Activated CD4-positive, alpha-beta T cell treated with anti-CD3 and anti-CD28 coated beads, Interleukin-2, amount 50 U/mL, for 48 hours (primary cell): ENCODE results near the gene SLC8A2.
A peak's percentile ranks its signal among the peaks of the same experiment; 100 is the strongest.
"Not testable (repeated sequence)": the region's sequence is repeated elsewhere in the genome, so short reads cannot be mapped to it uniquely, and the experiment has no call there.

Source experiments
- DNase-seq, 2 experiments: peaks; one replicate each; pipeline ENCODE4 v3.0.0-alpha.2; 2020

Gene SLC8A2

DNA sequence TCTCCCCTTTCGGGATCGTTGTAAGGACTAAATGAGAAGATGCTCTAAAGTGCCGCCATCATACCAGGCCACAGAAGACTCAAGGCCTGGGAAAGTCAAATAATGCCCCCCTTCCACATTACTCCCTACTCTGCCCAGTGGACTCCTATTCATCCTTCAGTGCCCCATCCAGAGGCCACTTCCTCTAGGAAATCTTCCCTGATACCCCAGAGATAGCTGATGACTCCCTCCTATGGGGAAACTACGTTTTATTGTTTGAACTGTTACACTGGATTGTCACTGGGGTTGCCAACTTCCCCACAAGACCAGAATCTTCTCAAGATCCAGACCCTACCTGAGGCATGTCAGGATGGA, 66.5 kb downstream of the SLC8A2 start:
- DNase-seq, result no peak

DNA sequence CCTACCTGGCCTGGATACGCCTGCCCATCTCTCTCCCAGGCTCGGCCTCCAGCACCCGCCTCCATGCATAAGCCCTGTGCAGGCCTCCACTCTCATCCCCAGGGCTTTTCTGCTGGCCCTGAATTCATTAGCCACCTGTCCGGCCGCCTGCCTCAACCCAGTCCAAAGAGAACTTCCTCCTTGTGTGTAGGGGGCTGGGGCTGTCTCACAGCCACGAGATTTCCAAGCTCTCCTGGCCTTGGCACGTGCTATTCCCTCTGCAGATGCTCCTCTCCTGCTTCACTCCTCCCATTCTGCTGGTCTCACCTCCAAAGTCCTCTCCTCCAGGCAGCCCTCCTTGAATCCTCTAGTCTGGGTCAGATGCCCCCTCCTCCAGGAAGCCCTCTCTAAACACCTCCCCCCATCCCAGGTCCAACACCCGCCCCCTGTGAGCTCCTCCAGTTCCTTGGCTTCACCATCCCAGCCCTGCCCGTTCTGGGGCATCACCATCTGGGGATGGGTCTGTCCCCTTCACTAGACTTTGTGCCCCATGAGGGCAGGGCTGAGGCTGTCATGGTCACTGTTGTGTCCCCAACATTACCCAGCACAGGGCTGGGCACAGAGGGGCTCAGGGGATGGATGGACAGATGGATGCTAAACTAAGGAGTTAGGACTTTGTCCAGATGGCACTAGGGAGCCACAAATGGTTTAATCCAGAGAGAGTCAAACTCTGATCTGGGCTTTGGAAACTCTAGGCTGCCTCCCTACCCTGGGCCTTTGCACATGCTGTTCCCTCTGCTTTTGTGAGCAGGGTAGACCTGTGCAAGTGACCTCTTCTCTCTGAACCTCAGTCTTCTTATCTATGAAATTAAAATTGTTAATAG, 67.1 kb downstream of the SLC8A2 start:
- DNase-seq, result no peak

DNA sequence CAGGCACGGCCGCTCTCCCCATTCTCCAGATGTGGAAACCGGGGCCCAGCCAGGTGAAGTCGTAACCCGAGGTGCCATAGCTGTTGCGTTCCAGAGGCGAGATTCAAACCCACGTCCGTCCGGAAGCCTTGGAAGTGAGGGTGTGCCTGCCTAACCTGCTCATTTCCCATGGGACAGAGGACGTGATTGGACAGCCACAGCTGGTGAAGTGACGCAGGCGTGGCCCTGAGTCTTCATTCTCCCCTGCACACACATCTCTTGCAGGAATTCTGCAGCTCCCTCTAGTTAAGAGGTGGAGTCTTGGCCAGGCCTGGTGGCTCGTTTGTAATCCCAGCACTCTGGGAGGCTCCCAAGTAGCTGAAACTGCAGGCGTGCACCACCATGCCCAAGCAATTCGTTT, 69.2 kb downstream of the SLC8A2 start:
- DNase-seq, result no peak

DNA sequence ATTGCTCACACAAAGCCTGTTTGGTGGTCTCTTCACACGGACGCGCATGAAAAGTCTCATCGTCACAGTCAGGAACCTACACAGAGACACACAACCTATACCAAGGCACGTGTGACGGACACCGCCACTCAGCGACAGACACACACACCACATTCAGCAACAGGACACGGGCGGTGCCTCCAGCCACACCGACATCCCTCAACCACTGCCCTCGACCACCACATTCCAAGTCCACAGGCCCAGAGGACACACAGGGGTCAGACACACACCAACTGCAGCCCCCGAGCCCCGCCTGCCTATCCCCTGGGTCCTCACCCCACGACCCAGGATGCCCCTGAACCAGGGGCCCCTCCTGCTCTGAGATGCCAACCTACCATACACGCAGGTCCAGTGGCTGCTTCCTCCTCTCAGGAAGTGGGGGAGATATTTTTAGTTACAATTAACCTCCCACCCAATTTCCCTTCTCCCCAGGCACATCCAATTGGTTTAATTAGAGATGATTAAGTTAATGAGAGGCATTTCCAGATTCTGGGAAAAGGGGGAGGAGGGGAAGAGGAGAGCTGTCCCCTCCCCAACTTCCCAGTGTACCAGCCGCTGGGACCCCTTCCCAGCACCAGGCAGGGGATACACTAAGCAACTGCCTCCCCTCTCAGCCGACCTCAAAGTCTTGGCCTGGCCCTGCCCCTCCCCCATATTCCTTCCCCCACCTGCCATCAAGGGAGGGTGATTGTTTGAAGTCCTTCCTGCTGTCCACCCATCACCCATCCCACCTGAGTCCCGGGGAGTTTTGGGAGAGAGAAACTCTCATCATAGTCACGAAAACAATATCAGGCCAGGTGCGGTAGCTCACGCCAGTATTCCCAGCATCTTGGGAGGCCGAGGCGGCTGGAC, 72.7 kb downstream of the SLC8A2 start:
- DNase-seq, result no peak

DNA sequence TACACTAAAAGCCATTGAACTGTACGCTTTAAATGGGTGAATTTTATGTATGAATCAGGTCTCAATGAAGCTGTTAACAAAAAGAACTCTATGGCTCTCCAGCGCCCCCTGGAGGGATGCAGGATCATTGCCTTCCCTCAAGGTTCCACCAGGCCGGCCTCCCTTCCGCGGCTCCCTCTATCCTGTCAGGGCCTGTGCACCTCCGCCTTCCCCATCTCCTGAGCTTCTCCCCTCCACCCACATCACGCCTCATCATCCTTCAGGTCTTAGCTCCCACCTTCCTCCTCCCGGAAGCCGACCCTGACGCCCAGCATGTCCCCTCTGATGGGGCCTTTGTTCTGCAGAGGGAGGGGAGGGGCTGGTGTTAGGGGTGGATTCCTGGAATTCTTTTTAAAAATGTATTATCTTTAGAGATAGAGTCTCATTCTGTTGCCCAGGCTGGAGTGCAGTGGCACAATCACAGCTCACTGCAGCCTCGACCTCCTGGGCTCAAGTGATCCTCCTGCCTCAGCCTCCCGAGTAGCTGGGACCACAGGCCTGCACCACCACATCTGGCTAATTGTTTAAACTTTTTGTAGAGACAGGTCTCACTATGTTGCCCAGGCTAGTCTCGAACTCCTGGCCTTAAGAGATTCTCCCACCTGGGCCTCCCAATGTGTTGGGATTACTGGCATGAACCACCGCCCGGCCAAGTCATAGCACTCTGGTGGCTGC, 80.0 kb downstream of the SLC8A2 start:
- DNase-seq, result peak; percentile 87 to 91

DNA sequence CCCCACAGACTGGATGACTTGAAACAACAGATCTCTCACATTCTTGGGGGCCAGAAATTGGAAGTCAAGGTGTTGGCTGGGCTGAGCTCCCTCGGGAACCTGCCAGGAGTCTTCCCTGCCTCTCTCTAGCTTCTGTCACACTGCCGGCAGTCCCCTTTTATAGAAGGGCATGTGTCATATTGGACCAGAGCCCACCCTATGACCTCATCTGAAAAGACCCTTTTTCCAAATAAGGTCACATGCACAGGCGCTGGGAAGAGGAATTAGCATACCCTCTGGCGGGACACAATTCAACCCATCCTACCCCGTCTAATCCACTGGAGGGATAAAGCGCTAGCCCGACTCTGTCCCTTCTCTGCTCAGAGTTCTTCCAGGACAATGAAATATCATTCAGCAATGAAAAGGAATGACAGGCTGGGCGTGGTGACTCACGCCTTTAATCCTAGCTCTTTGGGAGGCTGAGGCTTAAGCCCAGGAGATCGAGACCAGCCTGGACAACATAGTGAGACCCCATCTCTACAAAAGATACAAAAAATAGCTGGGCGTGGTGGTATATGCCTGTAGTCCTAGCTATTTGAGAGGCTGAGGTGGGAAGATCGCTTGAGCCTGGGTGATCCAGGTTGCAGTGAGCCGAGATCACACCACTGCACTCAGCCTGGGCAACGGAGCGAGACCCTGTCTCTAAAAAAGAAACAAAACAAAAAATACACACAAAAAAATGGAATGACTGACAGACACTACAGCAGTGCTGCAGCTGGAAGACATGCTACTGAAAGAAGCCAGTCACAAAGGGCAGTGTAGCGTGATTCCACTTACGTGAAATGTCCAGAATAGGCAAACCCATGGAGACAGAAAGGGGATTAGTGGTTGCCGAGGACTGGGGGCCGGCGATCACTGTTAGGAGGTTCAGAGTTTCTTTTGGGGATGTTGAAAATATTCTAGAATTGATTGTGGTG, 80.9 kb downstream of the SLC8A2 start:
- no peak for DNase-seq

DNA sequence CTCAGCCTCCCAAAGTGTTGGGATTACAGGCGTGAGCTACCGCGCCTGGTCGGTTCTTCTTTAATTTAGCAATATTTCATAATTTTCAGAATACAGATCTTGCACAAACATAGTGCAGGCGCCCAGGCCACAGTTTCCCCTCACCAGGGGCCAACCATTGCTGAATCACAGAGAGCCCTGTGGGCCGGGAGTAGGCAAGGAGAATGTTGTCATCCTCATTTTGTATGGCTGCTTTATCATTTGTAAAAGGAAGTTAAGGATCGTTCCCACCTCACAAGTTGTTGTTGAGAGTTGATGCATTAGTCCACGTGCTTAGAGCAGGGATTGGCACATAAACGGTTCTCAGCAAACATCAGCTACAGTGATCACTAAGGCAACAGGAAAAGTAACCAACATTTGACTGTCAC, 82.5 kb downstream of the SLC8A2 start:
- DNase-seq, result no peak

DNA sequence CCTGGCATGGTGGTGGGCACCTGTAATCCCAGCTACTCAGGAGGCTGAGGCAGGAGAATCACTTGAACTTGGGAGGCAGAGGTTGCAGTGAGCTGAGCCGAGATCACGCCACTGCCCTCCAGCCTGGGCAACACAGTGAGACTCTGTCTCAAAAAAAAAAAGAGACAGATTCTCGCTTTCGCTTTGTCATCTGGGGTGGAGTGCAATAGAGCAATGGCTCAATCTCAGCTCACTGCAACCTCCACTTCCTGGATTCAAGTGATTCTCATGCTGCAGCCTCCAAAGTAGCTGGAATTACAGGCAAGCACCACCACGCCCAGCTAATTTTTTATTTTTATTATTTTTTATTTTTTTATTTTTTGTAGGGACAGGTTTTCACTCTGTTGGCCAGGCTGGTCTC, 83.0 kb downstream of the SLC8A2 start:
- DNase-seq, result not testable (repeated sequence)

DNA sequence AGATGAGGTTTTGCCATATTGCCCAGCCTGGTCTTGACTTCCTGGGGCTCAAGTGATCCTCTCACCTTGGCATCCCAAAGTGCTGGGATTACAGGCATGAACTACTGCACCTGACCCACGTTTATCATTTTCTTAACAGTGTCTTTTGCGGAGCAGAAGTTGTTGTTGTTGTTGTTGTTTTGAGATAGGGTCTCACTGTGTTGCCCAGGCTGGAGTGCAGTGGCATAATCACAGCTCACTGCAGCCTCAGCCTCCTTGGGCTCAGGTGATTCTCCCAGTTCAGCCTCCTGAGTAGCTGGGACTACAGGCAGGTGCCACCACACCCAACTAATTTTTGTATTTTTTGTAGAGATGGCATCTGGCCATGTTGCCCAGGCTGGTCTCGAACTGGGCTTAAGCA, 84.1 kb downstream of the SLC8A2 start:
- DNase-seq, result not testable (repeated sequence)

DNA sequence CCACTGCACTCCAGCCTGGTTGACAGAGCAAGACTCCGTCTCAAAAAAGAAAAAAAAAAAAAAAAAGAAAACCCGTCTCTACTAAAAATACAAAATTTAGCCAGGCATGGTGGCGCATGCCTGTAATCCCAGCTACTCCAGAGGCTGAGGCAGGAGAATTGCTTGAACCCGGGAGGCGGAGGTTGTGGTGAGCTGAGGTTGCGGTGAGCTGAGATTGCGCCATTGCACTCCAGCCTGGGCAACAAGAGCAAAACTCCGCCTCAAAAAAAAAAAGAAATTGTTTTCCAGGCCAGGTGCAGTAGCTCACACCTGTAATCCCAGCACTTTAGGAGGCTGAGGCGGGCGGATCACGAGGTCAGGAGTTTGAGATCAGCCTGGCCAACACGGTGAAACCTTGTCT, 85.1 kb downstream of the SLC8A2 start:
- DNase-seq, result not testable (repeated sequence)

DNA sequence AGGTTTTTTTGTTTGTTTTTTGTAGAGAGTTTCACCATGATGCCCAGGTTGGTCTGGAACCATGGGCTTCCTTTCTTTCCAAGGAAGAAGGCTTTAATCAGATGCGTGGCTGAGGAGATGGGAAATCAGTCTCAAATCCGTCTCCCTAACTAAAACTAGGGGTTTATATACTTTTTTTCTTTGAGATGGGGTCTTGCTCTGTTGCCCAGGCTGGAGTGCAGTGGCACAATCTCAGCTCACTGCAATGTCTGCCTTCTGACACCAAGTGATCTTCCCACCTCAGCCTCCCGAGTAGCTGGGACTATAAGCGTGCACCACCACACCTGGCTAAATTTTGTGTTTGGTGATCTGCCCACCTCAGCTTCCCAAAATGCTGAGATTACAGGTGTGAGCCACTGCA, 87.2 kb downstream of the SLC8A2 start:
- DNase-seq, result not testable (repeated sequence)

DNA sequence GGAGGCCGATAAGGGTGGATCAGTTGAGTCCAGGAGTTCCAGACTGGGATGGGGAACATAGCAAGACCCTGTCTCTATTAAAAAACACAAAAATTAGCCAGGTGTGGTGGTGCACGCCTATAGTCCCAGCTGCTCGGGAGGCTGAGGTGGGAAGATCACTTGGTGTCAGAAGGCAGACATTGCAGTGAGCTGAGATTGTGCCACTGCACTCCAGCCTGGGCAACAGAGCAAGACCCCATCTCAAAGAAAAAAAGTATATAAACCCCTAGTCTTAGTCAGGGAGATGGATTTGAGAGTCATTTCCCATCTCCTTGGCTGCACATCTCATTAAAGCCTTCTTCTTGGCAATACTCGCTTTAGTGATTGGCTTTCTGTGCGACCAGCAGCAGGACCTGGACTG, 87.8 kb downstream of the SLC8A2 start:
- not testable (repeated sequence) for DNase-seq

DNA sequence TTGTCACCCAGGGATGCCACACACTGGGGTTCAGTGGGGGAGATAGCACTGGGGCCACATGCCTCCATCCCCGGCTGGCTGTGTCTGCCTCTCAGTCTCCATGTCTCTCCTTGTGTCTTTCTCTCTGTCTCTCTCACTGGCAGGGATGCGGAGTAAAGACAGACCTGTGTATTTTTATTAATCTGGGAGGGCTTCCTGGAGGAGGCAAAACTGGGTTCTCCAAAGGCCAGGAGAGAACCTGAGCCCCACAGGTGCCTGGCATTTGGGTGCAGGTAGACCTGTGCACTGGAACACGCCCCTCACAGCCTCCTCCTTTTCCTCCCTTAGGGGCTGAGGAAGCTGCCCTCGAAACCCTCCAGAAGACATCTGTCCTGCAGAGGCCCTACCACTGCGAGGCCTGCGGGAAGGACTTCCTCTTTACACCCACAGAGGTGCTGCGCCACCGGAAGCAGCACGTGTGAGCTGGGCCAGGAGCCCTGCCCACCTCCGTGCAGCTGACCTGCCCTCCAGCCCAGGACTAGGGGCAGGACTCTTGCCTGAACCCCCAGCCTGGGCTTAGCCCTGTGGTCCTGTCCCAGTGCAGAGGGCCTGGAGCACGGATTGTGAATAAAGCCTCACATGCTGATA, 89.9 kb downstream of the SLC8A2 start:
- DNase-seq, result no peak

DNA sequence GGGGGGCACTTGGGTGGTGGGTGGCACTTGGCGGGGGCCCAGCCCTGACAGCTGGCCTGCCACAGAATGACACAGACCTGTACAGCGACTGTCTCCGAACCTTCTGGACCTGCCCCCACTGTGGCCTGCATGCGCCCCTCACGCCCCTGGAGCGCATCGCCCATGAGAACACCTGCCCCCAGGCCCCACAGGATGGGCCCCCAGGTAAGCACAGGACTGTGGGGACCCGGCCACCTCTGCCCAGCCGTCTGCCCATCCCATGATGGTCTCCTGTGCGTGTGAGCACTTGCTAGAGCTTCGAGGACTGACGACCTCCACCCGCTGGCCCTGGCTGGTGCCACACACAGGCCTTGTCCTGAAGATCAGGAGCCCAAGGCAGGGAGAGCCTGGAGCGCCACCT, 90.6 kb downstream of the SLC8A2 start:
- no peak for DNase-seq

DNA sequence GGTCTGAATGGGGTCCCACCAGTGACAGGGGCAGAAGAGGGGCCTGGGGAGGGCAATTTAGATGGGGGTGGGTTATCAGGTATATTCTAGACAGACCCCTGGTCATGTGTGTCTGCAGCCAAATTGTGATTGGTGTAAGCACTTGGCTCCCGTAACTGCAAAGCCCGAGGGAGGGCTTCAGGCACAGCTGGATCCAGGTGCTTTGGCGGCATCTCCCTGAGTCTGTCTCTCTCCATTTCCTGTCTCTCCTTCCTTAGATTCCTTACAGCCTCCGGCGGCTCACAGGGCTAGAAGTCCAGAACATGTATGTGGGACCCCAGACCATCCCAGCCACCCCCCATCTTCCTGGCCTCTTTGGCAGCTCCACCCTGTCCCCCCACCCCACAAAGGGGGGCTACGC, 91.1 kb downstream of the SLC8A2 start:
- DNase-seq, result no peak

DNA sequence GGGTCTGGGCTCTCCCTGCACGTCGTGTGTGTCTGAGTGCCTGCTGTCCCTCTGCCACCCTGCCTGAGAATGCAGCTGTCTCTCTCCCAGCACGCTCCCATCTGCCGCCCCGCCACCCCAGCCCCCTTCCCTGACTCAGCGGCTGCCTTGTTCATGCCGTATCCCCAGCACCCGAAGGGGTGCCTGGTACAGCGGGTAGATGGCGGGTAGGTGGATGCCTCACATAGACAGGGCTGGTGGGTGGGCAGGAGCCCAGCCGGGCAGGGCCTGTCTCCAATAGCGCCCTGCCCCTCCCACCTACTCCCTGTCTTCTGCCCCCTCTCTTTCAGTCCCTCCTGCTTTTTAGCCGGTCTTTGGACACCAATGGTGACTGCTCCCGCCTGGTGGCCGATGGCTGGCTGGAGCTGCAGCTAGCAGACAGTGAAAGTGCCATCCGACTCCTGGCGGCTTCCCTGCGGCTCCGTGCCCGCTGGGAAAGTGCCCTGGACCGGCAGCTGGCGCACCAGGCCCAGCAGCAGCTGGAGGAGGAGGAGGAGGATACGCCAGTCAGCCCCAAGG, 92.2 kb downstream of the SLC8A2 start:
- no peak for DNase-seq

DNA sequence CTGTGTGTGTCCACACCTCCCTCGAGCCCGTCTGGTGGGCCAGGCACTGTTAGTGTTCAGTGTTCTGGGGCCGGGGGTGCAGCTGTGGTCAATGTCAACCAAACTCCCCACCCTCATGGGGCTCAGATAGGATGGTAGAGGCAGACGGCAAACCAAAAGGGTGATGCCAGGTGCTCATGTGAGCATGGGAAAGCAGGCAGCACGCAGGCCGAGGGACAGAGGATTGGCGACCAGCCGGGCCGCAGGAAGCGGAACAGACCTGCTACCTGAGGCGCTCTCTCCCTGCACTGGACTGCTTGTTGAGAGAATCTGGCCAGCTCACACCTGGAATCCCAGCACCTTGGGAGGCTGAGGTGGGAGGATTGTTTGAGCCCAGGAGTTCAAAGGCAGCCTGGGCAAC, 93.4 kb downstream of the SLC8A2 start:
- DNase-seq, result no peak
